Measurements from ENCODE around the gene CLEC17A.

DNA sequence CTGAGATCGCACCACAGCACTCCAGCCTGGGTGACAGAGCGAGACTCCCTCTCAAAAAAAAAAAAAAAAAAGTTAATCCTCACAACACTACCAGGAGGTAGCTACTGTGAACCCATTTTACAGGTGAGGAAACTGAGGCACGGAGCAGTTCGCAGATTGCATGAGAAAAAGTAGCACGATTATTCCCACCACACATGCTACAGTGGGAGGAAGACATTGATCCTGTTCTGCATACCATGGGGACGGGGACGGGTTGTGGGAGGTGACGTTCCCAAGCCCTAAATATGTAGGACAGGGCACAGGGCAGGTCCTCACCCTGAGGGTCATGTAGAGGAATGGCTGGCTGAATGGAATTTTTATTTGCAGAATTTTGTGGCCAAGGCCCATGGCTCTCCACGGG, 23.7 kb downstream of the CLEC17A start:
- no peak for TF ChIP-seq EP300 (IDR thresholded peaks at IDR 0.05)
- TF ChIP-seq, protein P1, sequence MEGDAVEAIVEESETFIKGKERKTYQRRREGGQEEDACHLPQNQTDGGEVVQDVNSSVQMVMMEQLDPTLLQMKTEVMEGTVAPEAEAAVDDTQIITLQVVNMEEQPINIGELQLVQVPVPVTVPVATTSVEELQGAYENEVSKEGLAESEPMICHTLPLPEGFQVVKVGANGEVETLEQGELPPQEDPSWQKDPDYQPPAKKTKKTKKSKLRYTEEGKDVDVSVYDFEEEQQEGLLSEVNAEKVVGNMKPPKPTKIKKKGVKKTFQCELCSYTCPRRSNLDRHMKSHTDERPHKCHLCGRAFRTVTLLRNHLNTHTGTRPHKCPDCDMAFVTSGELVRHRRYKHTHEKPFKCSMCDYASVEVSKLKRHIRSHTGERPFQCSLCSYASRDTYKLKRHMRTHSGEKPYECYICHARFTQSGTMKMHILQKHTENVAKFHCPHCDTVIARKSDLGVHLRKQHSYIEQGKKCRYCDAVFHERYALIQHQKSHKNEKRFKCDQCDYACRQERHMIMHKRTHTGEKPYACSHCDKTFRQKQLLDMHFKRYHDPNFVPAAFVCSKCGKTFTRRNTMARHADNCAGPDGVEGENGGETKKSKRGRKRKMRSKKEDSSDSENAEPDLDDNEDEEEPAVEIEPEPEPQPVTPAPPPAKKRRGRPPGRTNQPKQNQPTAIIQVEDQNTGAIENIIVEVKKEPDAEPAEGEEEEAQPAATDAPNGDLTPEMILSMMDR (IDR thresholded peaks at IDR 0.05), result no peak
